ENCODE measurements around the gene MYO3A.

DNA sequence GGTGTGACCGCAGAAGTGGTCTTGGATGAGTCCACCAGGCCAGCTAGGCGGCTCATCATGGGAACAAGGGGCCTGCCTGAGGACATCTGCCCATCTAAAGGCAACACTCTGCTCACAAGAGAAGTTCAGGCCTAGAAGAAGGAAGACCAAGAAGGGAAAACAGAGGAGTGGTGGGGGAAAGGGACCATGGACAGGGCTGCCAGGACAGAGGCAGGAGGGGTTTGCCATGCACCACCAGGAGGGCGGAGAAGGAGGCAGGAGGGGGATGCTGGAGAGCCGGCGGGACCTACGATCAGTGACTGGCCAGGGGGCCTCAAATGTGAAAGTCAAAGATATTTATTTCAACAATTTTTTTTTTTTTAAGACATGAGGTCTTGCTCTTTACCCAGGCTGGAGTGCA lies 315.7 kb downstream of the MYO3A start:
- TF ChIP-seq POLR2A (IDR thresholded peaks at IDR 0.05; ENCODE audit: low read depth, low read length) (no peak), RFX5 (IDR thresholded peaks at IDR 0.05; ENCODE audit: low read depth, low read length) (no peak), BHLHE40 (IDR thresholded peaks at IDR 0.05; ENCODE audit: low read depth, low read length) (no peak), RCOR1 (IDR thresholded peaks at IDR 0.05; ENCODE audit: insufficient replicate concordance, low read length) (no peak)
- TF ChIP-seq, protein P1, sequence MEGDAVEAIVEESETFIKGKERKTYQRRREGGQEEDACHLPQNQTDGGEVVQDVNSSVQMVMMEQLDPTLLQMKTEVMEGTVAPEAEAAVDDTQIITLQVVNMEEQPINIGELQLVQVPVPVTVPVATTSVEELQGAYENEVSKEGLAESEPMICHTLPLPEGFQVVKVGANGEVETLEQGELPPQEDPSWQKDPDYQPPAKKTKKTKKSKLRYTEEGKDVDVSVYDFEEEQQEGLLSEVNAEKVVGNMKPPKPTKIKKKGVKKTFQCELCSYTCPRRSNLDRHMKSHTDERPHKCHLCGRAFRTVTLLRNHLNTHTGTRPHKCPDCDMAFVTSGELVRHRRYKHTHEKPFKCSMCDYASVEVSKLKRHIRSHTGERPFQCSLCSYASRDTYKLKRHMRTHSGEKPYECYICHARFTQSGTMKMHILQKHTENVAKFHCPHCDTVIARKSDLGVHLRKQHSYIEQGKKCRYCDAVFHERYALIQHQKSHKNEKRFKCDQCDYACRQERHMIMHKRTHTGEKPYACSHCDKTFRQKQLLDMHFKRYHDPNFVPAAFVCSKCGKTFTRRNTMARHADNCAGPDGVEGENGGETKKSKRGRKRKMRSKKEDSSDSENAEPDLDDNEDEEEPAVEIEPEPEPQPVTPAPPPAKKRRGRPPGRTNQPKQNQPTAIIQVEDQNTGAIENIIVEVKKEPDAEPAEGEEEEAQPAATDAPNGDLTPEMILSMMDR (conservative IDR thresholded peaks at IDR 0.05; ENCODE audit: low read depth, low read length): no peak
- TF ChIP-seq, protein P2, sequence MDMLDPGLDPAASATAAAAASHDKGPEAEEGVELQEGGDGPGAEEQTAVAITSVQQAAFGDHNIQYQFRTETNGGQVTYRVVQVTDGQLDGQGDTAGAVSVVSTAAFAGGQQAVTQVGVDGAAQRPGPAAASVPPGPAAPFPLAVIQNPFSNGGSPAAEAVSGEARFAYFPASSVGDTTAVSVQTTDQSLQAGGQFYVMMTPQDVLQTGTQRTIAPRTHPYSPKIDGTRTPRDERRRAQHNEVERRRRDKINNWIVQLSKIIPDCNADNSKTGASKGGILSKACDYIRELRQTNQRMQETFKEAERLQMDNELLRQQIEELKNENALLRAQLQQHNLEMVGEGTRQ (IDR thresholded peaks at IDR 0.05; ENCODE audit: low read depth, low read length): no peak
- TF ChIP-seq, protein P3, sequence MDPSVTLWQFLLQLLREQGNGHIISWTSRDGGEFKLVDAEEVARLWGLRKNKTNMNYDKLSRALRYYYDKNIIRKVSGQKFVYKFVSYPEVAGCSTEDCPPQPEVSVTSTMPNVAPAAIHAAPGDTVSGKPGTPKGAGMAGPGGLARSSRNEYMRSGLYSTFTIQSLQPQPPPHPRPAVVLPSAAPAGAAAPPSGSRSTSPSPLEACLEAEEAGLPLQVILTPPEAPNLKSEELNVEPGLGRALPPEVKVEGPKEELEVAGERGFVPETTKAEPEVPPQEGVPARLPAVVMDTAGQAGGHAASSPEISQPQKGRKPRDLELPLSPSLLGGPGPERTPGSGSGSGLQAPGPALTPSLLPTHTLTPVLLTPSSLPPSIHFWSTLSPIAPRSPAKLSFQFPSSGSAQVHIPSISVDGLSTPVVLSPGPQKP (IDR thresholded peaks at IDR 0.05; ENCODE audit: borderline replicate concordance, low read depth, low read length): no peak
